GM19238 (cell line): ENCODE results near the gene SIK3.

ENCODE experiments used
- DNase-seq: peaks from one replicate; pipeline ENCODE4 v3.0.0; 2011; ENCODE audit warnings: low spot score; ENCODE audit not compliant: insufficient read length

SIK3 gene

GRCh38 chr11:116901211-116901610 lies 197.0 kb downstream of the SIK3 start:
- no peak for DNase-seq

DNA sequence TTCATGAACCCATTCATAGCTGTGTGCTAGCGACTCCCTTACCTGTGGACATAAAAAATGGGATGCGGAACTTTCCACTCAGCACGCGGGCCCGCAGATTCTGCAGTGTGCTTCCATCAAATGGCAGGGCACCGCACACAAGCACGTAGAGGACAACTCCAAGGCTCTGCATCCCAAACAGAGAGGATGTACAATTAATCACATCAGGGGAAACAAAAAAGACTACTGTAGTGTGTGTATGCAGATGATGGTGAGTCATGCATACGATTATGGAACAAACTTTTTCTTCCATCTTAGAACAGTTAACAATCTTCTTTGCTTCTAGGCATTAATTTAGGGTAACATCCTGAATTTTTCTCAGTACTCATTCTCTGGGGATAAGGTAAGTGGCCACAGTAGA lies 202.0 kb downstream of the SIK3 start:
- DNase-seq: no peak

DNA sequence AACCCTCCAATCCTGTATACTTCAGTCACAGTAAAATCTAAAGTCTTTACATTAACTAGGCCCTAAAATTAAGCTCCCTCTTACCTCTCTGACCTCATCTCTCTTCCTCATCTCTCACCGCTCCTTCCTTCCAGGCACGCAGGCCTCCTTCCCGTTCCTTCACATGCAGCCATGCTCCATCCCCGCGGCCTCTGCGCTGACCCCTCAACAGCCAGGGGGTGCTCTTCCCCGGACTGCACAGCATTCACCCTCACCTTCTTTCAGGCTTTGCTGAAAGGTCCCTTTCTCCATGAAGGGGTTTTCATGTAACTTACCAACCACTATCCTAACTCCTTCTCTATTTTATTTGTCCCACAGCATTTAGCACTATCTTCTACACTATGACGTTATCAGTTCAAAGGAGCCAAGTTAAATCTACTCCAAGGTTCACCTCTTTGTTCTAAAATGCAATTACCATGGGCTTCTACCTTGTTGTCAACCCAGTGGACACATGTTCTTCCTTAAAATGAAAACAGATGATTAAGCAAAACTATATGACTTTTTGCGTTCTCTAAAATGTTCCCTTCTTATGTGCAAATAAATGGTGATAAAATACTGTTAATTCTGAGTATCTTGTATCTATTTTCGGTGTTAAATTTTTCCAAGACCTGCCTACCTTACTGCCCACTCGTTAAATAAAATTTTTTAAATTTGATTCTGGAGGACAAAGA lies 203.0 kb downstream of the SIK3 start:
- DNase-seq: no peak

- no peak for DNase-seq
Observed at GRCh38 chr11:116893906-116894305, 204.3 kb downstream of the SIK3 start.

DNA sequence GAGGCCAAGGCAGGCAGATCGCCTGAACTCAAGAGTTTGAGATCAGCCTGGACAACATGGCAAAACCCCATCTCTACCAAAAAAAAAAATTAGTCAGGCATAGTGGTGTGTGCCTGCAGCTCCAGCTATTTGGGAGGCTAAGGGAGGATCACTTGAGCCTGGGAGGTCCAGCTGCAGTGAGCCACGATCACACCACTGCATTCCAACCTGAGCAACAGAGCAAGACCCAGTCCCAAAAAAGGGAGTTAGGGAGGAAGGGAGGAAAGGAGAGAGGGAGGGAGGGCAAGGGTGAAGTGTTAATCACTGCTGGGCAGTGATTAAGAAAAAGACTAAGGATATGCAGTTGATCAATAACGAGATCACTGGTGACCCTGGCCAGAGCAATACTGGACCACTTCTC lies 204.8 kb downstream of the SIK3 start:
- no peak for DNase-seq

DNA sequence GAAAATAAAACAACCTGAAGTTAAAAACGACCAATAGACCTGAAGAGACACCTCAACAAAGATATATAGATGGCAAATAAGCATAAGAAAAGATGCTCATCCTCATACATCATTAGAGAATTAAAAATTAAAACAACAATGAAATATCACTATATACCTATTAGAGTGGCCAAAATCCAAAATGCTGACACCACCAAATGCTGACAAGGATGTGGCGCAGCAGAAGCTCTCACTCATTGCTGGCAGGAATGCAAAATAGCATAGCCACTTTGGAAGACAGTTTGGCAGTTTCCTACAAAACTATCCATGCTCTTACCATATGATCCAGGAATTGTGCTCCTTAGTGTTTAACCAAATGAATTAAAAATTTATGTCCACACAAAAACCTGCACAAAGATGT lies 205.9 kb downstream of the SIK3 start:
- DNase-seq: no peak

GRCh38 chr11:116891746-116892145 lies 206.5 kb downstream of the SIK3 start:
- no peak for DNase-seq

- no peak for DNase-seq
Observed at GRCh38 chr11:116890607-116891006, 207.6 kb downstream of the SIK3 start.

DNA sequence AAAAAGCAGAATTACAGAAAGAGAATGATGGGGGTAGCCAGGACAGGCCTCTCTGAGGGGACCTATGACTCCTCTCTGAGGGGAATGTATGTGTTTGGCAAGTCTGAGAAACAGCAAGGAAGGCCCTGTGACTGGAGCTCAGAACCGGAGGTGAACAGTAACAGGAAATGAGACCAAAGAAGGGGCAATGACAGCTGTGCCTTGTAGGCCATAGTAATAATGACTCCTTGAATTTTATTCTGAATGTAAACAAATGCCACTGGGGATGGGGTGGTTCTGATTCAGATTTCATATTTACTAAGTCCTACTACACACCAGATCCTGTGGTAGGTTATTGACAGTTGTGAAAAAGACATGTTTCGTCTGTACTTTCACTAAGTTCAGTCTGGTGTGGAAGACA lies 208.0 kb downstream of the SIK3 start:
- peak; percentile 29 for DNase-seq

DNA sequence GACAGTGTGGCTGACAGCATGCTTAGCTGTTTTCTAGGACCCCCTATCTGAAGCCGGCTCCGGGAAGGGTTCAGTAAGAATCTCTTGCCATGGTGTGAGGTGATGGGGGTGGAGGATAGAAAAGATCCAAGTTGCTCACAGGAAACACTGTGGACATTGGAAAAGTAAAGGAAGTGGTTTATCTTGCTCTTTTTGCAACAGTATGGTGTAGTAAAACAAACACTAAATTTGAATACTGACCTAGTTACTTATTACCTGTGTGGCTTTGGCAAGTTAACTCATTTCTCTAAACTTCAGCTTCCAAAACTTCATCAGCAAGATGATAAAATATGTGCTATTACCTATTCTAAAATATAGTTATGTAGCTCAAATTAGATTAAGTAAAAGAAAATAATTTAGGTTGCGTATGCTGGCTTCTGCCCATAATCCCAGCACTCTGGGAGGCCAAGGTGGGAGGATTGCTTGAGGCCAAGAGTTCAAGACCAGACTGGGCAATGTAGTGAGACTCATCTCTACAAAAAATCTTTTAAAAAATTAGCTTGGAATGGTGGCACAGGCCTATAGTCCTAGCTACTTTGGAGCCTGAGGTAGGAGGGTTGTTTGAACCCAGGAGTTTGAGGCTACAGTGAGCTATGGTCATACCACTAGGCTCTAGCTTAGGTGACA lies 209.2 kb downstream of the SIK3 start:
- no peak for DNase-seq

DNA sequence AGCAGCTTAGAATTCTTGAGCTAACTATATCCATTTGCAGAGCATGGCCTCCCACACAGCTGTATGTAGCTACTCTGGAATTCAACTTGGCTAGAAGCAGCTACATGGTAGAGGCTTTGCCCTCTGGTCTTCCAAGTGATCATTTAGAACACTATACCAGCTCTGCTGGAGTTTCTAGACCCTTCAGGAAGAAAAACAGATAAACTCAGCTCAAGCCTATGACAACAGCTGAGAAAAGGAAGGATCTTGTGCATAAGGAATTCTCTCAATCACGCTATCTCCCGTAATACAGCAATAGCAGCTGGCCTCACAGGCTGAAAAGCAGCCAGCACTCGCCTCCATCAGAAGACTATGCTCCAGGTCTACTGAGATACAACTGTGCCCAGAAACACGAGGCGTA lies 210.2 kb downstream of the SIK3 start:
- DNase-seq: no peak

- DNase-seq: no peak
Observed at GRCh38 chr11:116885951-116886655, 212.1 kb downstream of the SIK3 start.

DNA sequence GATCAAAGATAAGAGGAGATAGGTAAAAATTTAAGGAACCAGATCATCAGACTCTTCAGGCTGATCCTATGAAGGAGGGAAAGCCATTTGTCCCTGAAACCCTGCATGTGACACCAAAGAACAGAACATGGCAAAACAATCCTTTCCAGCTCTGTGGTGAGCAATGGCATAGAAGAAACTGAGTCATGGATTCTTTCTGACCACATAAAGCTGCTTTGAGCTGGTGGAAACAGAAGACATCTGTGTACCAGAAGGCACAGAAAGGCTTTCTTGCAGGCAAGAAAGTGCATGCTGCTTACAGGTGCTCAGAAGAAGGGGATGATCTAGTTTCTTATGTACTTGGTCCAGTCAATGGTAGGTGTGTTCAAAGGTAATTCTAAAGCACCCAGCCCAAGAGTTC lies 215.8 kb downstream of the SIK3 start:
- no peak for DNase-seq

- no peak for DNase-seq
Observed at GRCh38 chr11:116881143-116881542, 217.1 kb downstream of the SIK3 start.

GRCh38 chr11:116879800-116880625 lies 218.2 kb downstream of the SIK3 start:
- peak; percentile 19 for DNase-seq

DNA sequence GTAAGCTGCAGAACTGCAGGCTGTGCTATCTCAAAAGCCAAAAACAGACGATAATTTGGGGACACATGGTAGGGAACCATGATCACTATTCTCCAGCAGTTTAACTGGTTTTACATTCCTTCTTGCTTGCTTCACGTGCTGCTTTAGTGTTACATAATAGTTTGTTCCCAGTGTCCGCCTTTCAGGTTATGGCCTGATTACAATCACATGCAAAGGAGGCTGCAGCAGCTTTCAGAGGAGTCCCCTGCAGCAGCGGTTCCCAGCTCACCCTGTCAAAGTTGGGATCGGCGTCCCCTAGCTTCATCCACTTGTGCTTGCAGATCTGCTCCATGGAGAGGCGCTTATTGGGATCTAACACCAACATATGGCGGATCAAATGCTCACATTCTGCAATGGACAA lies 221.6 kb downstream of the SIK3 start:
- DNase-seq: no peak

DNA sequence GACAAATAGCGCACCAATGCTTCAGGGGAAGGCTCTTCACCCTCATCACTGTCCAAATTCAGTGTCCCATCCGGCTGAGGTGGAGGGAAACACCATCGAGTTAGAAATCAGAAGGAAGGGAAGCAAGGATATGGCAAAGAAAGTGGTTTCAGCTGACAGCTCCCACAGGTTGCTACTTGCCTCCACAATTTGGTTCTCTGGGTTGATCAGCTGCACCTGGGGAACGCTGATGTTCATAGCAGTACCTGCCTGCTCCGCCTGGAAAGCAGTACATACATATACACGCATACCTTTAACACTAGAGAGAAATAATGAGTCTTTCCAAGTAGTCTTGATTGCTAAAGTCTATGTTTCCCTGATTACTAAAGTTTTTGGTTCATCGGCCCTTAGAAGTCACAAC lies 223.0 kb downstream of the SIK3 start:
- no peak for DNase-seq

DNA sequence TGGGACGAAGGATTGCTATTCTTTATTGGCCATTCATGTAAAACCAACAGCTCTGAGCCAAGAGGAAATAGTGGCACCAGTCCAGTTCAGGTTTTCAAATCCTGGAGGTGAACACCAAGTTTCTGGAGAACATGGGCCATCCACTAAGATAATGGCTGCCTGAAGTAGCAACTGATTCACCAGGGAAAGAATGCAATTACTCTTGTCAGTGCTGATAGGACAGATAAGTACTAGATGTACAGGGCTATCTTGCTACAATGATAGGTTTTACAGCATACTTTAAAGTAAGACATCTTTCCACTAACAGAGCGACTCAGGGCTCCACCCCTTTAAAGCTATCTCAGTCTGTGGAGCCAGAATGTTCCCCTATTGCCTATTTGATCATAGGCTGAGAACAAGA lies 224.0 kb downstream of the SIK3 start:
- DNase-seq: no peak

- DNase-seq: no peak
Observed at GRCh38 chr11:116873381-116873780, 224.8 kb downstream of the SIK3 start.

- DNase-seq: no peak
Observed at GRCh38 chr11:116871248-116871647, 227.0 kb downstream of the SIK3 start.

GRCh38 chr11:116870054-116870453 lies 228.2 kb downstream of the SIK3 start:
- no peak for DNase-seq

DNA sequence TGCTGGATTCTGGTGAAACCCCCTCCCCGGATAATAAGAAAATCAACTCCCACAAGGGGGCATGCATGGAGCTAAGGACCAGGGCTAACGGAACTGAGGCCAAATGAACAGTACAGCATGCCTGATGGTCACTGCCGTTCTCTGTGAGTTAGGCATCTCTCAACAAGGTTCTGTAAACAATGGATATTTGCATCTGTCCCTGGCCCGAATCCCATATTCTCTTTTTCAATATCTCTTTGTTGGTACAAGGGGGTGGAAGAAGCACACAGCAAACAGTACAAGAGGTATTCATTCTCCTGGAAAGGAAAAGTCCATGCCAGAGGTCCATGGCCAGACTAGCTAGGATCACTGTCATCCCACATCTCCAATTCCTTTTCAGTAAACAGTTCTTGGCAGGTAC lies 228.6 kb downstream of the SIK3 start:
- DNase-seq: no peak
